ENCODE results near the gene PRDM16.

- TF ChIP-seq CTCF (IDR thresholded peaks at IDR 0.05; ENCODE audit: borderline replicate concordance, extremely low read depth, low read length, poor library complexity, severe bottlenecking): no peak
- no peak for TF ChIP-seq EZH2 (IDR thresholded peaks at IDR 0.05; ENCODE audit: borderline replicate concordance, low read depth, low read length, severe bottlenecking)
Measured at GRCh38 chr1:3145532-3146325, 76.7 kb downstream of the PRDM16 start.
